NCI-H524 (cell line): ENCODE results near the gene SYNE3.

Experiments
- DNase-seq, 2 experiments: peaks; one replicate each; lab custom pipeline; 2025; lab: John Stamatoyannopoulos, UW

SYNE3 gene

GRCh38 chr14:95505030-95505589 lies 11.3 kb downstream of the SYNE3 start:
- no peak for DNase-seq

- no peak for DNase-seq
Measured at GRCh38 chr14:95504135-95505029, 12.1 kb downstream of the SYNE3 start.

GRCh38 chr14:95503365-95504134 lies 12.9 kb downstream of the SYNE3 start:
- no peak for DNase-seq

GRCh38 chr14:95502381-95502950 lies 14.0 kb downstream of the SYNE3 start:
- DNase-seq = no peak

GRCh38 chr14:95500772-95501401 lies 15.6 kb downstream of the SYNE3 start:
- no peak for DNase-seq

- no peak for DNase-seq
Measured at GRCh38 chr14:95500201-95500681, 16.2 kb downstream of the SYNE3 start.

GRCh38 chr14:95499354-95499750 lies 17.1 kb downstream of the SYNE3 start:
- DNase-seq = no peak

- DNase-seq = peak in 1 of 2 experiments; percentile 11
Measured at GRCh38 chr14:95498622-95499353, 17.7 kb downstream of the SYNE3 start.

- DNase-seq = peak; percentile 94 to 95
Measured at GRCh38 chr14:95497561-95498011, 18.9 kb downstream of the SYNE3 start.

GRCh38 chr14:95496690-95497259 lies 19.7 kb downstream of the SYNE3 start:
- peak in 1 of 2 experiments; percentile 20 for DNase-seq

- no peak for DNase-seq
Measured at GRCh38 chr14:95496111-95496681, 20.3 kb downstream of the SYNE3 start.

- DNase-seq = no peak
Measured at GRCh38 chr14:95495538-95496025, 20.9 kb downstream of the SYNE3 start.

GRCh38 chr14:95495076-95495475 lies 21.4 kb downstream of the SYNE3 start:
- DNase-seq = no peak

- DNase-seq = no peak
Measured at GRCh38 chr14:95494456-95494855, 22.0 kb downstream of the SYNE3 start.

GRCh38 chr14:95493976-95494375 lies 22.5 kb downstream of the SYNE3 start:
- no peak for DNase-seq

GRCh38 chr14:95493503-95493902 lies 22.9 kb downstream of the SYNE3 start:
- no peak for DNase-seq

- no peak for DNase-seq
Measured at GRCh38 chr14:95491936-95492608, 24.4 kb downstream of the SYNE3 start.

GRCh38 chr14:95490727-95491451 lies 25.6 kb downstream of the SYNE3 start:
- DNase-seq = no peak

- no peak for DNase-seq
Measured at GRCh38 chr14:95490138-95490509, 26.3 kb downstream of the SYNE3 start.
